ENCODE data around the gene SAMM50. TPM values are rescaled to one million over a fixed set of nuclear protein-coding genes. Genes with fewer than 3 reads are reported as not detected.

The SAMM50 gene
- polyA plus RNA-seq, 1 donor, result 56.1 TPM

DNA sequence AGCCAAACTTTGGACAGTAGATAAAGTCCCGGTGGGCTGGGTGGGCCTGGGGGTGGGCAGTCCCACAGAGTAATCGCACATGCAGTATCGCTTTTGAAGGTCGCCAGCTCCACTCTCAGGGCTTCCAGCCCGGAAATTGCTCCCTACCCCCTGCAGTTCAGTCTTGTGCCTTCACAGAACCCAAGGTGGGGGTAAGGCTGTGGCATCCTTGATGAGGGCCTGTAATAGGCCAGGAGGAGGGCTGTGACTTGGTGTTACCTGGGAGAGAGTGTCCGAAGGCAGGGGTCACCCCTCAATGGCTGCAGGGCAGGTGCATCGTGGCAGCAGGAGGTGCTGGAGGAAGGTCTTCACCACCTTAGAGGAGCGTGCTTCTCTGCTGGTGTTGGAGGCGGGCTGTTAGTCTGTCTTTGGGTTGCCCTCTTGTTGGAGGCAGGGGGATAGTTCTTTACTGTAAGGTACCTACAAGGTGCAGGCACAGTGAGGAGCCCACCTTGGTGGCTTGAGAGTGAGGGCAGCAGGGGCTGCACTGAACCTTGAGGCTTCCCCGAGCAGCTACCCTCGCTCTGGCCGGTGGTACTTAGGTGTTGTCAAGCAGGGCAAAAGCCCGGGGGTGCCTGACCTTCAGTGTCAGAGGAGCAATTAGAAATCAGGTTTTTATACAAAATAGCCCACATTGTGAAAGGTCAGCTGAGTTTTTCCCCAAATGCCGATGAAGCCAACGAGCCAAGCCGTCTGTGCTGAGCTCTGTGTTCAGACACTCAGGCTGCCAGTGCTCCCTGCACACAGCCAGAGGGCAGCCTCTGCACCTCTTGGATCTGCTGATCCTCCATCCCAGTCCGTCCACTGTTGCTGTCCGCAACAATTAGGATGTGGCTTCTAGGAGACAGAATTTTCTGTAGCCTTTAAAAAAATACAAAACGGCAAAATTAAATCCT lies 21.9 kb downstream of the SAMM50 start:
- DNase-seq (ENCODE audit: low read depth), result no peak

DNA sequence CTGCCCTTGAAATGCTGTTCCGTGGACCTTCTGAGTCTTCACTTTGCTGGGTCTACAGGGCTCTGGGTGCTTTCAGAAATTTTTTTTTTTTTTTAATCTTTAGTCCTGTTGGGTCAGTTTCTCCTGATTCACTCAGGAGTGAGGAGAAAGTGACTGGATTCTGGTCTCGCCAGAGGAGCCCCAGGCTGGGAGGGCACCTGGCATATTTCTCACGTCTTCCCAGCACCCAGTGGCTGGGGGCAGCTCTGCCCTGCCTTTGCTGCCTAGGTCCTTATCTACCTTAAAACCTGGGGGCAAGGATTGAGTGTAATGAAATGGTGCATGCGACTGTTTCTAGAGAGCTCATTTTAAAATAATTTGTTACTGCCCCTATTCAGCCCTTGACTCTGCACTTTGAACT lies 23.3 kb downstream of the SAMM50 start:
- DNase-seq (ENCODE audit: low read depth), result no peak

DNA sequence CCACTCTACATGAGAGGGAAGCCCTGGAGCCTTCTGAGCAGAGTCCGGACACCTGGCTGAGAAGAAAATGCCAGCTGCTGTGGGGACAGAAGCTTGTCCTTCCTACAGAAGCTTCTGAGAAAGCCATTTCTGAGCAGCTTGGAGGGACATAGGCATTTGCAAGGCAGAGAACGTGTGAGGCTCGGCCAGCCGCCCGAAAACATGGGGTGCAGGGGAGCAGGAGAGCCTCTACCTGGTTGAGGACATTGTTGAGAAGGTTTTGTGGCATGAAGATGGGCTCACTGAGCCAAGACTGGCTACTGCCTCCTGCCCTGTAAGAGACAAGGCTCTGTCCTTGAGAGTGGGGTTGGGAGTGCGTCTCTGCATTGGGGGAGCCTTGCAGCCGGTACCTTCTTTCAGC lies 25.3 kb downstream of the SAMM50 start:
- no peak for DNase-seq (ENCODE audit: low read depth)

DNA sequence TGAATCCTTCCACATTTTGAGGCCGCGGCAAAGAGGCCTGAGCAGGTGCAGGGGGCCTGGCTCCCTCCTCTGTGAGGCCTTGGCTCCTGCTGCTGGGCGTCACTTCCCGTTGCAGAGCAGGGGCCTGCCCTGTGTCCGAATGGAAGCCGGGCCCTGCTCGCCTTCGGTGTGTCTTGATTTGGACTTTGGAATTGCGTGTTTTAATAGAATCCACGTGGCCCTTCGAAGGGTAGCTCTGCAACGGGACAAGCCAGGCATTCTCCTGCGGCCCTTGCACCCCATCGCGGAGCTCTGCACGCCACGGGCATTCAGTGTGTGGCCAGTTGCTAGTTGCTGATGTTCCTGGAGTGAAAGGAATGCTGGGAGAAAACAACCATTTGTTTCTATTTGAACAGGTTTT lies 25.8 kb downstream of the SAMM50 start:
- no peak for DNase-seq (ENCODE audit: low read depth)

DNA sequence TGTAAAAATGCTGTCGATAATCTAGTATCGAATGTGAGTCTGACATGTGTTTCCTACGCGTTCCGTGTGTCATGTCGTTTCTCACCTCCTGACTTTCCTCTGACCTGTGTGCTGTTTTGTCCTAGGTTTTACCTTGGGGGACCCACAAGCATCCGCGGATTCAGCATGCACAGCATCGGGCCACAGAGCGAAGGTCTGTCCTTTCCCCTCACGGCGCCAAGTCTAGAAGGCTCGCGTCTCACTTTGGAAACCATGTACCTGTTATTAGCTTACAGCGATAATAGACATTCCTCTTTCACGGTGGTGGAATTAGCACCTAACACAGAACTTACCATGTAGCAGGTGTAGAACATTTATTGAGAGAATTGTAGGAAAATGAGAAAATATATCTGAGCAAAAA lies 28.6 kb downstream of the SAMM50 start:
- DNase-seq (ENCODE audit: low read depth), result no peak

DNA sequence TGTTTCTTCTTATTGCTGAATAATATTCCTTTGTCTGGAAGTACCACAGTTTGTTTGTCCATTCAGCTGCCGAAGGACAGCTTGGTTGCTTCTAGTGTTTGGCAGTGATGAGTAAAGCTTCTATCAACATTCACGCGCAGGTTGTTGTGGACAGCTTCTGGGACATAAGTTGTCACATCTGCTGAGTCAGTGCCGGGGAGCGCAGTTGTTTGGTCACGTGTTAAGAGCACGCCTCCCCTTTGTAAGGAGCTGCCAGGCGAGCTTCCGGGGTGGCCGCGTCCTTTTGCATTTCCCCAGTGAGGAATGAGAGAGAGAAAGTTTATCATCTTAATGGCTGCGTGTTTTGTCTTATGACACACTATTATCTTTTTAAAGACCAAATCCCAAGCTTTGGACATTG lies 30.3 kb downstream of the SAMM50 start:
- DNase-seq (ENCODE audit: low read depth), result no peak

DNA sequence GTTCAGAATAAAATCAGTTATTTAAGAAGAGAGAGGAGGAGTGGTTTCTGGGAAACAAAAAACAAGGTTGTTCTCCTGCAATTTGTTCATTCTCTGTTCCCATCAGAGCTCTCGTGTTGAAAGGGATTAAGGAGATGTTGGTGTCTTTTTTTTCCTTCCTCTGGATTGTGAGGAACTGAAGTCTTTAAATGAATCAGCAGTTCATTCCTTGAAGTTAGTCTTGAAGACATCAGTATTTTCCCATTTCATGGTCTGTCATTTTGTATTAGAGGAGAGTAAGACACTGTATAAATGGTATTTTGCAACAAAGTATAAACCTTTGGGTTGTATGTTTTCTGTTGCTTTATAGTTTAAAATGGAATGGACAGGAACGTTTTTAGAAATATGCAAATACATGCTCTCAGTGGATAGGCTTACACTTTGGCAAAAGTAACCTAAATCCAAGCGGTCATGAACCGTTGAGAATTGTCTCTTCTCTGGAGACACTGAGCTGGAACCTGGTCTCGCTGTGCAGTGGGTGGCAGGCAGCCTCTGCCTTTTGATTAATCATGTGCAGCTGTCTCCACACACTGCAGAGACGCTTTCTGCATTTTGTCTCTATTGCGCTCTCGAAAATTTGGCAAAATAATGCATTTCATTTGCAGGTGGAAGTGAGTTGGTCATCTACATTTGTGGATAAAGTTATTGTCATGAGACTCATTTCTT lies 33.0 kb downstream of the SAMM50 start:
- DNase-seq (ENCODE audit: low read depth), result no peak

DNA sequence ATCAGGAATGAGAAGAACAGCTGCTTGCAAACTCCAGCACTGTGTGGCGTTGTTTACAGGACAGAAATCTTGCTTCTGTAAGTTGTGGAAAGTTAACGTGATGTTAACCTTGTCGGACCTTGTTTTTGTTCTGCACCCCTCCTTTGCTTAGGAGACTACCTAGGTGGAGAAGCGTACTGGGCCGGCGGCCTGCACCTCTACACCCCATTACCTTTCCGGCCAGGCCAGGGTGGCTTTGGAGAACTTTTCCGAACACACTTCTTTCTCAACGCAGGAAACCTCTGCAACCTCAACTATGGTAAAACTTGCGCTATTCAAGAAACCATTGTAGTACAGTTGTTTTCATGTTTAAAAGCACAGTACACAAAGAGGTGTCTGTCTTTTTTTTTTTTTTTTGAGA lies 33.7 kb downstream of the SAMM50 start:
- DNase-seq (ENCODE audit: low read depth), result no peak

DNA sequence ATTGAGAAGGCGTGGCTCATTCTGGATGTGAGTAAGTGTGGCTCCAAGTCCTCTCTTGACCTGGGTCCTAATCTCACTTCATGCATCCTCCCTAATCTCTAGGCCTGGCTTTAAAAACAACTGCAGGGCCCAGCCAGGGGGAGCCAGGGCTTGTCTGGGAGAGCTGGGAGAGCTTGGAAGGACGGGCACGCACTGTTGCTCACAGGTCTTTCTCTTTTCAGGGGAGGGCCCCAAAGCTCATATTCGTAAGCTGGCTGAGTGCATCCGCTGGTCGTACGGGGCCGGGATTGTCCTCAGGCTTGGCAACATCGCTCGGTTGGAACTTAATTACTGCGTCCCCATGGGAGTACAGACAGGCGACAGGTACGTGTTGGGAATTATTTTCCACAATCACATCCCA lies 34.8 kb downstream of the SAMM50 start:
- DNase-seq (ENCODE audit: low read depth), result no peak

DNA sequence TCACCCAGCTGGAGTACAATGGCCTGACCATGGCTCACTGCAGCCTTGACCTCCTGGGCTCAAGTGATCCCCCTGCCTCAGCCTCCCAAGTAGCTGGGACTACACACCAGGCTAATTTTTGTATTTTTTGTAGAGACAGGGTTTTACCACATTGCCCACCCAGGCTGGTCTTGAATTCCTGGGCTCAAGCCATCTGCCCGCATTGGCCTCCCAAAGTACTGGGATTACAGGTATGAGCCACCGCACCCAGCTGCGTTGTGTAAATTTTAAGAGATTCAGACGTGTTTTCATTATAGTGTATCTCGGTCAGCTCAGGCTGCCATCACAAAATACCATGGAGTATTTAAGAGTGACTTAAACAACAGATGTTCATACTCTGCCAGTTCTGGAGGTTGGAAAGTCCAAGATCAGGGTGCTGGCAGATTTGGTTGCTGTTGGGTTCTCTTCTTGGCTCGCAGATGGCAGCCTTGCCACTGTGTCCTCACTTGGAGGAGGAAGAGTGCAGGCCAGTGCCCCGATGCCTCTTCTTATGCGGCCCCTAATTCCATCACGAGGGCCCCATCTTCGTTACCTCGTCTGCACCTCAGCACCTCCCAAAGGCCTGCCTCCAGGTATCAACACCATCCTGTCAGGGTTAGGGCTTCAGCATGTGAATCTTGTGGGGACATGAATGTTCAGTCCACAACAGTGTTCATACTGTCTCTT lies 36.2 kb downstream of the SAMM50 start:
- no peak for DNase-seq (ENCODE audit: low read depth)

DNA sequence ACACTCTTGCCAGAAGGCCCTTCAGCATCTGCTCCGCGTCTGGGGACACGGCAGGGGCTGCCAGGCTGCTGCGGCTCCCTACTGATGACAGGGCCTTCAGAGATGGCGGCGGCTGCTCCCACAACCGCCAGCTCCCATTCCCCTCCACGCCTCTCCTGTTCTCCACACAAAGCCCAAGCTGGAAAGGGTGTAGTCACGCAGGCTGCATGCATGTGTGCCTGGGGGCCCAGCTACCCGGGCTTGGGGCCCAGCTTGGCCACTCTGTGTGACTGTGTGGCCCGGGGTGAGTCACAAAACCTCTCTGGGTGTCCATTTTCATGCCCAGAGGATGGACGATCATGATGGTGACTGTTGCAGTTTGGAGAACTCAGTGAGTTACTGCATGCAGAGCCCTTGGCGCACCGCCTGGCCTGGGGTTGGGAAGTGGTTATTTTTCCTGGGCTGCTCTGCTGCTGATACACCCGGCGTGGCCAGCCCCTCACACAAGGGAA lies 37.1 kb downstream of the SAMM50 start:
- no peak for DNase-seq (ENCODE audit: low read depth)

DNA sequence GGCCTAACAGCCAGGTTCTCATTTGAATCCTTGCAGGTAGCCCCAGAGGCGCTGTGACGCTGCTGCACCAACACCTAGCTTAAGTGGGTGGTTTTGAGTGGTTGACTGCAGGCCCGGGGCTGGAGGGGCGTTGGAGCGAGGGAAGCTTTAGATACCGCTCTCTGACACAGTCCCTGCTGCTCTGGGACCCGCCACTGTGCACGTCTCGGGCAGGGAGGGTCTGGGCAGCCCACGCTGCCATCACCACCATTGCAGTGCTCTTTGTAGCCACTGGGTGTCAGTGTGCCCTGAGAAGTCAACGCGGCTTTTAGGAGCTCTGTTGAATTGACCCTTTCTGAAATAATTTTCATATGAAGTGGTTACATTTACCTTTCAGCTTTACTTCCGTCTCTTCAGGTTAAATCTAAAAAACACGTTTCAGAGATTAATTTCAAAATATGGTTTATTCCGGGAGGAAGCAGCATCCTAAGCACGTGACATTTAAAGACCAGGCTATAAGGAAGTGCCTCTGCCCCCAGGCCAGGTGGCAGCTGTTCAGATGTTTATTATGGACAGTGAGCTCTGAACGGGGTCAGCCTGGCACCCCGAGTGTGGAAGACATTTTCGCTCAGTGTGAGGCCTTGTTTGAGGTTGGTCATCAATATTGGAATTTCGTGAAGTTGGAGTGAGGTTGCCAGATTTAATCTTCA lies 38.0 kb downstream of the SAMM50 start:
- no peak for DNase-seq (ENCODE audit: low read depth)

DNA sequence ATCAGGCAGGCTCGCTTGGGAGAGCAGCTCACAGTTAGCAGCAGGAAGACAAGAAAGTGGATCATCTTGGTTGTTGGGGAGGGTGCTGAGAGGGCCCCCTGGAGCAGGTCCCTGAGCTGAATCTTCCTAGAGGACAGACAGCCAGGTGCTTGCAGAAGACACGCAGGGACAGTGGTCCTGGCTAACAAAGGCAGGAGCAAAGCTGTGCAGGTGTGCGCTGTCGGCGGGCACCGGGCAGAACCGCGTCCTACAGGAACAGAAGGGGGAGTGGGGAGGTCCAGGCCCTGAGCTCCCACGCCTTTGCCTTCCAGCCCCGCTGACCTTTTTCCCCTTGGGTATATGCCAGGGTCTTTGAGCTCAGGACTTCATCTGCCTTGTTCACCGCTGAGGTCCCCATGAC lies 38.8 kb downstream of the SAMM50 start:
- DNase-seq (ENCODE audit: low read depth), result no peak

DNA sequence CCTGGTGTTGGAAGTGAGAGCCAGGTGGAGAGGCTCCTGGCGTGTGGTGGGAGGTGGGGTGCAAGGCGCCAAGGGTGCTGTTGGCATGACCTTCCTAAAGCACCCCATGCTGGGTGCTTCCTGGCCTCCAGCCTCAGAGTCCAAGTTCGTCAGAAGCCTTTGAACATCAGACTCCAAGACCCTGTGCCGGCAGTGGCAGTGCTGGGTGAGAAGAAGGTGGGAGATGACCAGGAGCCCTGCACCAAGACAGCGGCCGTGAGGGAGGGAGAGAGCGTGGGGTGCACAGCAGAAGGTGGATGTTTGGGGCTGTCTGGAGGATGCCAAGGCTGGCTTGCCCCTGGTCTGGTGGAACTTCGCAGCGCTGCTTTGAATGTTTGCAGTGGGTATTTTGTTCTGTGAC lies 39.2 kb downstream of the SAMM50 start:
- no peak for DNase-seq (ENCODE audit: low read depth)

DNA sequence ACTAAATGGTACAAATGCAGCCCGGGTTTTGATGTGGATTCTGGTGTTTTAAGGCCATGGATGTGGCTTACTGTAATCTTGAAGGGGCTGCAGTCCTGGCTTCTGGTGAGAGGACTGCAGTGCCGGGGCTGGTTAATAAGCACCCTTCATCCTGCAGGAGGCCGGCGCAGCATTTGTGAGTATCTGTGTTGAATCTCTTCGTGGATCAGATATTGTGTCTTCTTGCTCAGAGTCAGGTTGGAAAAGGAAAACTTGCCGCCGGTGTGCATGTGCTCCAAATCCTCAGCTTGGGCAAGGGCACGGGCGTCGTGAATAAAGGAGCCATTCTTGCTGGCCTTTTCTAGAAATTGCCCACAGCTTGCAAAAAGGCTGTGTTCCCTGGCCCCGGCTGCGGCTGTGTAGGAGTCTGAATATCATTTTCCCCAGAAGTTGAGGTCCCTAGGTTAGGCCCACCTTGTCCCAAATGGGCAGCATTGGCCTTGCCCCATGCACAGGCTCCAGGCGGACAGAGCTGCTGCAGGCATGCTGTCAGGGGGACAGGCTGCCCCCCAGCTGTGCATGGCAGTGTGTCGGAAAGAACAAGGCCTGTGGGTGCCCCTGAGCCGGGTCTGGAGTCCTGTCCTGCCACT lies 39.9 kb downstream of the SAMM50 start:
- DNase-seq (ENCODE audit: low read depth), result no peak

DNA sequence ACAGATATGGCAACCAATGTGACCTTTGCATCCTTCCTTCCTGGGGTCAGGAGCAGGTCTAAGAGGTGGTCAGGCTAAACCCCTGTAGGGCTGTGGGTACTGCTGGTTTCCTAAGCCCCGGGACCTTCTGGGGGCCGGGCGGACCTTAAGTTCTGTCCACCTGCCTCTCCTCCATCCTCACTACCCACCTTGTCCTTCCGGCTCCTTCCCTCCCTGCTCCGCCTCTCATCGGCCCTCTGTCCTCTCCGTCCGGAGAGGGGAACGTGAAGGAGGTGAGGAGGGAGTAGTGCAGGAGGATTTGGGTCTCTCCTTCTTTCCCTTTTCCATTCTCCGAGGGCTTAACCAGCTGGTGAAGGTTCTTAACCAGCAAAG lies 40.5 kb downstream of the SAMM50 start:
- no peak for DNase-seq (ENCODE audit: low read depth)

DNA sequence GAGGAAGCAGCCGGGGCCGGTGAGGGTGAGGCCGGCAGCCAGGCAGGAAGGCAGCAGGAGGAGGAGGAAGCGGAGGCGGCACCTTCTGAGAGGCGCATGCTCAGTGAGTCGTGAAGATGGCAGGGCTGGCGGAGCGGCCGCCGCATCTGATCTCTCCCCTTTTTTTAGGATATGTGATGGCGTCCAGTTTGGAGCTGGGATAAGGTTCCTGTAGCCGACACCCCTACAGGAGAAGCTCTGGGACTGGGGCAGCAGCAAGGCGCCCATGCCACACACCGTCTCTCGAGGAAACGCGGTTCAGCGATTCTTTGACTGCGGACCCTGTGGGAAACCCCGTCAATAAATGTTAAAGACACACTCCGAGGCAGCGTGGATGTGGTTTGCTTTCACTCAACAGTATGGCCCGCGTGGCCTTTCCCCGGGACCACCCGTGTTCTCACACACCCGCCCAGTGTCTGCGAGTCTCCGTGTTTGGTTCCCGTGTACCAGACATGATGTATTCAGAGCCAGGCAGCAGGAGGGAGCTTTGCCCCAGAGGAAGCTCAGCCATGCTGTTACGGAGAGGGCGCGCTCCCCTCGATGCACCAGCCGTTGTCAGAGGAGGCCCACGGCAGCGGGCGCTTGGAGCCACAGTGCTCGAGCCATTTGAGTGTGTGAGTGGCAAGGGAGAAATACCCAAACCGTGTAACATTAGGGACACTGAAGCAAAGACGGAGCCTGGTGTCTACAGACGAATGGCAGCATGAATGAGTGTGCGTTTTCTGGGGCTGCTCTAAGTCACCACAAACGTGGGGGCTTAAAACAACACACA lies 41.1 kb downstream of the SAMM50 start:
- DNase-seq (ENCODE audit: low read depth), result no peak

DNA sequence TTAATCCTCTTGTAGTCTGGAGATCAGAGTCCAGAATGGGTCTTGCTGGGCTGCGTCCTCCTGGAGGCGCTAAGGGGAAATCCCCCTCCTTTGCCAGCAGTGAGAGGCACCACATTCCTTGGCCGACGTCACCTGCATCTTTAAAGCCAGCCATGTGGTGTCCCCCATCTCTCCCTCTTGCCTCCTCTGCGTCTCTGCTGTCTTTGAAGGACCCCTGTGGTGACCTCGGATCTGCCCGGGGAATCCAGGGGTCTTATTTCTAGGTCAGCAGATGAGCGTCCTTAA lies 41.7 kb downstream of the SAMM50 start:
- DNase-seq (ENCODE audit: low read depth), result no peak

DNA sequence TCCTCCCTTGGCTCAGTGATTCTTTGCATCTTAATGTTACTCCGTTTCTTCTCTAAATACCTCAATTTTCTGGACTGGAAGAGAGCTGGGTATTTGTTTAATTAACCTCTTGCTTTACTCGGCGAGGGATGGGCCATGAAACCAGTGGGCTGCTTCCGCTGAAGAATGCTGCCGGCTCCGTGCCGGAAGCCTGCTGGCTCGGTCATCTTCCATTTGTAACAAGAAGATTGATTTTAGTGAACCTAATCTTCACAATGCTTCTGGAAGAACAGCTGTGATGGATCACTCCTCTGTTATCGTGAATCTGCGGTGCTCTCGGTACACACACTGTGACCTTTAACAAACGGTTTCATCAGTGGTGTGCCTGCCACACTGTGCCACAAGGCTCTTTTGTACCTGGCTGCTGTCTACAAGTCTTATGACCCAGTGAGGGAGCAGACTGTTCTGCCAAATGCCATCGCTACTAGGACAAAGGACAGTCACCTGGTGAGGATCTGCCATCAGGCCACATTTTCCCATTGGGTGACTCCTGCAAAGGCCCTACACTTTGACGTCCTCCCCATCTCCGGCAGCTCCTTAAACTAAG lies 43.5 kb downstream of the SAMM50 start:
- DNase-seq (ENCODE audit: low read depth), result no peak

DNA sequence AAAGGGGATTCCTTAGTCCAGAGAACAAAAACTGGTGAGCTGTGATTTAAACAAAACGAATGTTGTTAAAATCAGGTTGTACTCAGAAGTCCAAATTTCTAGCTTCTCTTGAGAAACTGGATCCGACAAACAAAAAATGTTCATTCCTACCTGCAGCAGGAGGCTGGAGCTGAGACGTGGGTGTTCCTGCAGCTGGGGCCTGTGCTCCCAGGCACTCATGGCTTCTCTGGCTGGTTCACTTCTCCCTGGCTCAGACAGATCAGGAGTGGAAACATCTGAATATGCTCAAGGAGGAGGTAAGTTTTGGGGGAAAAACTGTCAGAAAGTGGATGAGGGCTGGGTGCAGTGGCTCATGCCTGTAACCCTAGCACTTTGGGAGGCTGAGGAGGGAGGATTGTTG lies 44.1 kb downstream of the SAMM50 start:
- no peak for DNase-seq (ENCODE audit: low read depth)
